Activated T-cell treated with anti-CD3 and anti-CD28 coated beads for 48 hours (primary cell): ENCODE data around the gene ZNF84.

Experiments used
- DNase-seq: peaks from one replicate; pipeline ENCODE4 v3.0.0-alpha.2; 2020; ENCODE audit warnings: low read depth

ZNF84 gene

GRCh38 chr12:133037207-133038005 lies at the start of gene ZNF84:
ZNF84 (plus strand) TSS chr12:133037509; CDS start chr12:133041468, 3,959 bp downstream.
- DNase-seq: peak; percentile 94

- no peak for DNase-seq
Measured at GRCh38 chr12:132998741-132999140, 38.6 kb upstream of the ZNF84 start.

GRCh38 chr12:133010657-133011297 lies 26.5 kb upstream of the ZNF84 start:
- no peak for DNase-seq

GRCh38 chr12:133023566-133023965 lies 13.7 kb upstream of the ZNF84 start:
- DNase-seq: no peak

GRCh38 chr12:133026996-133027395 lies 10.3 kb upstream of the ZNF84 start:
- DNase-seq: no peak

- DNase-seq: no peak
Measured at GRCh38 chr12:133038118-133038709, 905 bp downstream of the ZNF84 start.

GRCh38 chr12:133046698-133047097 lies 9.4 kb downstream of the ZNF84 start:
- DNase-seq: no peak

- DNase-seq: no peak
Measured at GRCh38 chr12:133057446-133057845, 20.1 kb downstream of the ZNF84 start.

- DNase-seq: no peak
Measured at GRCh38 chr12:133058203-133059113, 21.1 kb downstream of the ZNF84 start.

GRCh38 chr12:133061954-133062353 lies 24.6 kb downstream of the ZNF84 start:
- DNase-seq: no peak

GRCh38 chr12:133063556-133063955 lies 26.2 kb downstream of the ZNF84 start:
- DNase-seq: no peak

- DNase-seq: no peak
Measured at GRCh38 chr12:133073836-133074235, 36.5 kb downstream of the ZNF84 start.

- DNase-seq: peak; percentile 91
Measured at GRCh38 chr12:133080026-133080367, 42.7 kb downstream of the ZNF84 start.

GRCh38 chr12:133080368-133081158 lies 43.3 kb downstream of the ZNF84 start, which contains the start of gene ZNF140:
ZNF140 (plus strand) TSS chr12:133080923; CDS start chr12:133081321, 398 bp downstream.
- peak; percentile 91 for DNase-seq

- no peak for DNase-seq
Measured at GRCh38 chr12:133081159-133081780, 44.0 kb downstream of the ZNF84 start.

- DNase-seq: no peak
Measured at GRCh38 chr12:133083345-133083744, 46.0 kb downstream of the ZNF84 start.

GRCh38 chr12:133105620-133106019 lies 68.3 kb downstream of the ZNF84 start:
- DNase-seq: no peak

- DNase-seq: no peak
Measured at GRCh38 chr12:133106253-133106652, 68.9 kb downstream of the ZNF84 start.

- no peak for DNase-seq
Measured at GRCh38 chr12:133107121-133107520, 69.8 kb downstream of the ZNF84 start.

GRCh38 chr12:133108150-133108549 lies 70.8 kb downstream of the ZNF84 start:
- no peak for DNase-seq
